HepG2 (cell line): ENCODE measurements around the gene NAXD. TPM values are rescaled to one million over a fixed set of nuclear protein-coding genes. Genes with fewer than 3 reads are reported as not detected.

Experiments used
- ATAC-seq: fragments of 200-7000 bp; cut with Tn5 transposase; 3 replicates; pipeline ENCODE4 v1.9.1; 2020; ENCODE audit warnings: mild to moderate bottlenecking, moderate library complexity
- BruUV-seq: library from RNA; stranded (reverse); fragments of 400-500 nt; replicated peaks from 2 replicates; lab custom pipeline; 2021; lab: Mats Ljungman, UMichigan
- CTCF ChIA-PET: fragments of 300-600 bp; formaldehyde crosslinking; extraction: SDS; loops from one replicate; lab custom pipeline; 2021; ENCODE audit warnings: low total read pairs, inconsistent platforms, low intra/inter-chr PET ratio; lab: Yijun Ruan, JAX
- POLR2A ChIA-PET: fragments of 350-600 bp; sonication (Branson Sonifier 250); formaldehyde crosslinking; loops from one replicate; lab custom pipeline; 2020; ENCODE audit warnings: antibody characterized with exemption, inconsistent platforms; lab: Yijun Ruan, JAX
- DNase-seq: peaks from one replicate; pipeline ENCODE4 v3.0.0-alpha.2; 2015; ENCODE audit warnings: low spot score
- FAIRE-seq: peaks from 3 replicates; lab custom pipeline; 2011; peaks lifted over from hg19 to GRCh38; lab: Jason Lieb, UNC
- H2AFZ ChIP-seq: one replicate; pipeline ENCODE4 v1.6.1; 2011; ENCODE audit warnings: low read length, inconsistent platforms
- H3K27ac ChIP-seq: fragments of 300-600 bp; 3 replicates; pipeline ENCODE4 v1.8.0; 2011; ENCODE audit warnings: mixed run types, mild to moderate bottlenecking, mixed read lengths, low read length, inconsistent platforms; ENCODE audit not compliant: insufficient read depth; ENCODE audit errors: extremely low read length
- H3K27me3 ChIP-seq, 2 experiments: fragments of 200-600 bp in 1 of 2; 2 replicates in 1 of 2; 3 replicates in 1 of 2; pipeline versions ENCODE4 v1.6.0 to v1.8.0; 2011; ENCODE audit warnings: low read length in 2 of 2, mild to moderate bottlenecking in 2 of 2, moderate library complexity in 2 of 2, inconsistent platforms in 1 of 2; ENCODE audit not compliant: insufficient read depth in 2 of 2, control insufficient read depth in 1 of 2
- H3K36me3 ChIP-seq, 2 experiments: fragments of 200-600 bp in 1 of 2; replicated peaks in 1 of 2; 2 replicates in 1 of 2; 3 replicates in 1 of 2; pipeline versions ENCODE4 v1.5.1 to v1.8.0; 2011; ENCODE audit warnings: low read length in 2 of 2, inconsistent platforms in 1 of 2; ENCODE audit not compliant: insufficient read depth in 2 of 2, control insufficient read depth in 1 of 2
- H3K4me1 ChIP-seq: 2 replicates; pipeline ENCODE4 v1.5.1; 2012; ENCODE audit warnings: low read length, inconsistent platforms; ENCODE audit not compliant: insufficient read depth
- H3K4me2 ChIP-seq: 2 replicates; pipeline ENCODE4 v1.6.0; 2011; ENCODE audit warnings: low read depth, low read length, inconsistent platforms
- H3K4me3 ChIP-seq, 3 experiments: fragments of 200-600 bp in 1 of 3; sonication (generic), shearing (Covaris generic) in 1 of 3; replicated peaks in 1 of 3; 2 replicates each; pipeline ENCODE4 v1.5.1; 2011 to 2016; ENCODE audit warnings: low read length in 3 of 3, inconsistent platforms in 2 of 3, low read depth in 2 of 3, mild to moderate bottlenecking in 2 of 3, control low read depth in 1 of 3, mixed read lengths in 1 of 3; ENCODE audit not compliant: insufficient read depth in 1 of 3
- H3K79me2 ChIP-seq: one replicate; pipeline ENCODE4 v1.6.1; 2011; ENCODE audit warnings: low read length, inconsistent platforms; ENCODE audit not compliant: insufficient read depth
- H3K9ac ChIP-seq: 2 replicates; pipeline ENCODE4 v1.6.0; 2011; ENCODE audit warnings: mild to moderate bottlenecking, low read depth, low read length, inconsistent platforms; ENCODE audit not compliant: insufficient read depth
- H3K9me3 ChIP-seq: 2 replicates; pipeline ENCODE4 v1.5.1; 2012; ENCODE audit warnings: mild to moderate bottlenecking, low read length
- H4K20me1 ChIP-seq: 2 replicates; pipeline ENCODE4 v1.6.0; 2011; ENCODE audit warnings: inconsistent platforms, mild to moderate bottlenecking, low read length, moderate library complexity; ENCODE audit not compliant: insufficient read depth
- MATR3 ChIP-seq: sonication (generic); formaldehyde crosslinking; IDR thresholded peaks from 2 replicates; pipeline ENCODE4 v1.4.0; 2020; ENCODE audit warnings: missing genetic modification reagents
- STAG1 ChIP-seq: sonication (generic); formaldehyde crosslinking; IDR thresholded peaks from 2 replicates; pipeline ENCODE4 v1.4.0; 2020; ENCODE audit warnings: missing genetic modification reagents
- TEAD3 ChIP-seq: optimal IDR thresholded peaks from 2 replicates; pipeline ENCODE3; 2016; ENCODE audit warnings: borderline replicate concordance
- XRCC5 ChIP-seq: fragments of 200-400 bp; formaldehyde crosslinking; optimal IDR thresholded peaks from 2 replicates; pipeline ENCODE3; 2017; ENCODE audit warnings: mild to moderate bottlenecking, low read length
- ZC3H4 ChIP-seq: sonication (generic); formaldehyde crosslinking; IDR thresholded peaks from 2 replicates; pipeline ENCODE4 v1.4.0; 2020; ENCODE audit warnings: missing genetic modification reagents, borderline replicate concordance
- ZNF615 ChIP-seq: sonication (generic); formaldehyde crosslinking; IDR thresholded peaks from 2 replicates; pipeline ENCODE4 v1.5.0; 2020; ENCODE audit warnings: mild to moderate bottlenecking, missing genetic modification reagents, borderline replicate concordance
- WGBS: methylation state at CpG from one replicate; pipeline ENCODE4 v1.1.6; 2017; ENCODE audit warnings: low lambda C conversion rate; 5-methylcytosine and 5-hydroxymethylcytosine counted together
- in situ Hi-C: cut with HindIII; loops from 2 replicates; pipeline ENCODE4 v1.10.0; 2017; ENCODE audit warnings: low pct_unique_long_range_greater_than_20kb; ENCODE audit not compliant: extremely low pct_ligation_motif_present
- intact Hi-C: fragments of 100-400 bp; cut with micrococcal nuclease; formaldehyde crosslinking; loops from one replicate; pipeline ENCODE4 v1.10.0; 2022; ENCODE audit not compliant: unreplicated experiment
- polyA plus RNA-seq, 8 experiments: library from polyadenylated mRNA; depleted of rRNA in 3 of 8; stranded (reverse) in 7 of 8; unstranded in 1 of 8; fragments of >200 nt; fragmentation: Illumina TruSeq in 4 of 8; extraction: Trizol in 4 of 8; gene quantifications; 2 replicates each; pipeline versions ENCODE4 v1.2.1 to v1.2.3, GENCODE V29; 2011 to 2016; ENCODE audit warnings: low read depth in 4 of 8, missing spikeins in 1 of 8, mixed read lengths in 1 of 8; ENCODE audit not compliant: insufficient read depth in 1 of 8
- total RNA-seq, 5 experiments: library from RNA; depleted of rRNA; stranded (reverse); fragments of >200 nt; fragmentation: Illumina TruSeq; extraction: Trizol; gene quantifications; 2 replicates each; pipeline ENCODE4 v1.2.3, GENCODE V29; 2016; ENCODE audit warnings: low read depth in 1 of 5

Gene NAXD
- total and polyA plus RNA-seq, 2 of the 13 experiments (the other 11 are each of a cell fraction or from before 2014, with no cell fraction given) = 19.0 to 23.2 TPM

- WGBS = 0% methylated on average over 3 of the region's 3 CpGs
- no peak overlapping the region for H2AFZ ChIP-seq
- peaks cover 17% of the 10 kb centered on the region for H3K4me1 ChIP-seq
- no peaks in the 10 kb centered on the region for H3K79me2 ChIP-seq
- no peak overlapping the region for H3K4me3 ChIP-seq
- TF ChIP-seq TEAD3 (CRISPR knock-in tag) = peak; percentile 33
- TF ChIP-seq ZNF615 (CRISPR knock-in tag) = no peak
- no peaks in the 10 kb centered on the region for H3K36me3 ChIP-seq
- H3K27ac ChIP-seq = no peak overlapping the region
- CTCF ChIA-PET = no interaction called here
- POLR2A ChIA-PET = interaction anchor here (0.8 kb wide), 1 partner anchor 13 kb away, joined by 3 read pairs; no protein-coding TSS in a partner anchor
- BruUV-seq = no TSS peak
- H3K4me2 ChIP-seq = peak overlapping the region; percentile 14
- H3K9ac ChIP-seq = no peak overlapping the region
- peak; percentile 85 for ATAC-seq
- DNase-seq = peak; percentile 45
- no peak for FAIRE-seq
- H3K9me3 ChIP-seq = no peaks in the 10 kb centered on the region
- in situ Hi-C loops (loop anchor here (5.0 to 10.0 kb wide), 2 partner anchors 227 to 335 kb away; no protein-coding TSS in a partner anchor), intact Hi-C loops (loop anchor here (2.0 to 10.0 kb wide), 4 partner anchors 29 to 635 kb away; partner anchors contain the start of gene RAB20)
- H3K27me3 ChIP-seq = no peaks in the 10 kb centered on the region
- H4K20me1 ChIP-seq = no peaks in the 10 kb centered on the region
These were observed 25.5 kb upstream of the NAXD start for GRCh38 chr13:110589793-110590390.

DNA sequence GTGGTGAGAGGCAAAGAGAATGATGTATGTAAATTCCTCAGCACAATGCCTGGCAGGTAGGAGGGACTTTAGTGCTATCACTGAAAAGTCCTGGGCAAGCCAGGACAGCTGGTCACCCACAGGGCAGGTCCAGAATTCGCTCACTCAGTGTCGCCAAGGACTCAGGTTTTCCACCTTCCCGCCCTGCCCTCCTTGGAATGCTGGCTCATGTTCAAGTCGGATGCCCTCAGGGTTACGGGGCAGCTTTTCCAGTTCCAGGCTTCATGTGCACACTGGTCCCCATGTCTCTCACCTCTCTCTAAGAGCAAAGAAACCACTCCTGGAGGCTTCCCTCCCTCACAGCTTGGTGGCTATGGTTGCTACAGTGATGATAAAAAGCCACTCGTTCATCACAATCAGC is 24.8 kb upstream of the NAXD start:
- Histone ChIP-seq H4K20me1 (no peaks in the 10 kb centered on the region), H3K4me1 (peaks cover 17% of the 10 kb centered on the region), H3K27ac (no peak overlapping the region), H2AFZ (no peak overlapping the region), H3K4me3 (no peak overlapping the region), H3K9ac (no peak overlapping the region), H3K9me3 (no peaks in the 10 kb centered on the region), H3K27me3 (no peaks in the 10 kb centered on the region), H3K79me2 (no peaks in the 10 kb centered on the region), H3K36me3 (no peaks in the 10 kb centered on the region), H3K4me2 (peak overlapping the region; percentile 14; the same call in 1 of the 2 replicates)
- FAIRE-seq = no peak
- peak; percentile 28; the same call in 2 of the 3 replicates for ATAC-seq
- BruUV-seq = no TSS peak
- intact Hi-C loops (loop anchor here (2.0 to 10.0 kb wide), 4 partner anchors 30 to 634 kb away; partner anchors contain the start of gene RAB20), in situ Hi-C loops (loop anchor here (5.0 to 10.0 kb wide), 2 partner anchors 227 to 334 kb away; no protein-coding TSS in a partner anchor)
- ChIA-PET POLR2A (interaction anchor here (0.8 kb wide), 1 partner anchor 13 kb away, joined by 3 read pairs; no protein-coding TSS in a partner anchor), CTCF (no interaction called here)
- TF ChIP-seq XRCC5 = no peak
- no peak for TF ChIP-seq MATR3 (CRISPR knock-in tag)
- no peak for TF ChIP-seq ZC3H4
- TF ChIP-seq STAG1 (CRISPR knock-in tag) = no peak
- DNase-seq = no peak
- 65% methylated on average over 4 of the region's 6 CpGs for WGBS
